WTC11 (cell line): ENCODE measurements around the gene CLPTM1L.

Experiments
- CTCF ChIP-seq: fragments of 200-600 bp; IDR thresholded peaks from 2 replicates; pipeline ENCODE4 v1.8.0; 2022; ENCODE audit warnings: antibody characterized with exemption
- IRF2 ChIP-seq: sonication (generic); formaldehyde crosslinking; IDR thresholded peaks from 2 replicates; pipeline ENCODE4 v1.8.0; 2022; ENCODE audit warnings: low read depth, missing genetic modification reagents, borderline replicate concordance
- SP1 ChIP-seq: sonication (generic); formaldehyde crosslinking; conservative IDR thresholded peaks from 2 replicates; pipeline ENCODE4 v1.8.1; 2022; ENCODE audit warnings: missing genetic modification reagents
- TEAD4 ChIP-seq: sonication (generic); formaldehyde crosslinking; IDR thresholded peaks from 2 replicates; pipeline ENCODE4 v1.8.0; 2022; ENCODE audit warnings: mild to moderate bottlenecking, missing genetic modification reagents
- USF2 ChIP-seq: sonication (generic); formaldehyde crosslinking; IDR thresholded peaks from 2 replicates; pipeline ENCODE4 v1.8.1; 2023; ENCODE audit warnings: mild to moderate bottlenecking, missing genetic modification reagents, moderate library complexity

GRCh38 chr5:1348986-1349245 is 4.0 kb upstream of the CLPTM1L start:
- TF ChIP-seq CTCF (no peak), USF2 (no peak), SP1 (no peak), TEAD4 (CRISPR knock-in tag) (no peak), IRF2 (CRISPR knock-in tag) (no peak)
